Measurements from ENCODE around the gene FERMT1.

FERMT1 gene

DNA sequence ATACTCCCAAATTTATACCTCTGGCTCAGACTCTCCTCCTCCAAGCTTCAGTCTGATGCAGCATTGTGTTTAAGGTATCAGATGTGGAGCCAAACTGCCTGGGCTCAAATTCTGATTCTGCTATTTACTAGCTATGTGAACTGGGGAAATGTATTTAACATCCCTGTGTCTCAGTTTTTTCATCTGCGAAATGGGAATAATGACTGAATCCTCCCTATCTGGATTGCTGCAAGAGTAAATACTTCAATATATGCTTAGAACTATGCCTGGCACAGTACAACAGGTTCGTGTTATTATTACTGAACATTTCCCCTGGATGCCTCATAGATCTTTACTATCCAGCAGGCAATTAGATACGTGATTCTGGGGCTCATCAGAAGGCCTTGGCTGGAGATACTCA, 74.4 kb downstream of the FERMT1 start:
- Histone ChIP-seq H3K27ac (ENCODE audit: low read depth, low read length) (no peak overlapping the region), H4K20me1 (ENCODE audit: low read depth, low read length) (no peaks in the 10 kb centered on the region), H3K79me2 (ENCODE audit: insufficient read depth, low read length) (no peaks in the 10 kb centered on the region), H3K9me2 (replicated peaks; ENCODE audit: insufficient read depth, low read length) (no peaks in the 10 kb centered on the region), H3K27me3 (ENCODE audit: low read length) (no peaks in the 10 kb centered on the region), H3K9me3 (ENCODE audit: insufficient read depth, low read length) (no peaks in the 10 kb centered on the region), H3K9ac (ENCODE audit: low read length) (no peak overlapping the region), H3K36me3 (ENCODE audit: low read length) (no peaks in the 10 kb centered on the region), H3K4me2 (ENCODE audit: low read depth, low read length, poor library complexity, severe bottlenecking) (no peak overlapping the region), H3K4me3 (ENCODE audit: insufficient read depth, low read length, poor library complexity, severe bottlenecking) (no peak overlapping the region), H3F3A (ENCODE audit: insufficient read depth) (no peaks in the 10 kb centered on the region), H2AFZ (ENCODE audit: low read depth, low read length, severe bottlenecking) (no peak overlapping the region)
- TF ChIP-seq, protein P1, sequence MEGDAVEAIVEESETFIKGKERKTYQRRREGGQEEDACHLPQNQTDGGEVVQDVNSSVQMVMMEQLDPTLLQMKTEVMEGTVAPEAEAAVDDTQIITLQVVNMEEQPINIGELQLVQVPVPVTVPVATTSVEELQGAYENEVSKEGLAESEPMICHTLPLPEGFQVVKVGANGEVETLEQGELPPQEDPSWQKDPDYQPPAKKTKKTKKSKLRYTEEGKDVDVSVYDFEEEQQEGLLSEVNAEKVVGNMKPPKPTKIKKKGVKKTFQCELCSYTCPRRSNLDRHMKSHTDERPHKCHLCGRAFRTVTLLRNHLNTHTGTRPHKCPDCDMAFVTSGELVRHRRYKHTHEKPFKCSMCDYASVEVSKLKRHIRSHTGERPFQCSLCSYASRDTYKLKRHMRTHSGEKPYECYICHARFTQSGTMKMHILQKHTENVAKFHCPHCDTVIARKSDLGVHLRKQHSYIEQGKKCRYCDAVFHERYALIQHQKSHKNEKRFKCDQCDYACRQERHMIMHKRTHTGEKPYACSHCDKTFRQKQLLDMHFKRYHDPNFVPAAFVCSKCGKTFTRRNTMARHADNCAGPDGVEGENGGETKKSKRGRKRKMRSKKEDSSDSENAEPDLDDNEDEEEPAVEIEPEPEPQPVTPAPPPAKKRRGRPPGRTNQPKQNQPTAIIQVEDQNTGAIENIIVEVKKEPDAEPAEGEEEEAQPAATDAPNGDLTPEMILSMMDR (IDR thresholded peaks at IDR 0.05; ENCODE audit: insufficient read depth, low read length, poor library complexity, severe bottlenecking), result no peak
- no peak for TF ChIP-seq EZH2phosphoT487 (conservative IDR thresholded peaks at IDR 0.05; ENCODE audit: low read length)

DNA sequence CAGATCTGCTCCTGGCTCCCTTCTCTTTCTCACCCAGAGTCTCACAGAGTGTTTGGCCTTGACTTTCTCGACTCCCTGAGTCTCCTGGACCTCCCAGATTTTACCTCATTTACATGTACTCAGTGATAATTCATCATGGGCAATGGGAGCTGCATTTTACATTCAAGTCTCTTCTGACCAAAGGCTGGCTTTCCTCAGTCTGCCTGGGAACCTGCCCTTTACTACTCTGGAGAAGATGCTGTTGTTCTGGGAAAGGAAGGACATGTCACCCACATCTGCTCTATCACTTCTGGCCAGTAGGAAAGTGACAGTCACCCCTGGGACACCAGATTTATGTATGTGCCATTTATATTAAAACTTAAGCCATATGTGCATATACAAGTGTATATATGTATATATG, 76.4 kb downstream of the FERMT1 start:
- Histone ChIP-seq H3K79me2 (ENCODE audit: insufficient read depth, low read length) (no peaks in the 10 kb centered on the region), H3F3A (ENCODE audit: insufficient read depth) (no peaks in the 10 kb centered on the region), H3K36me3 (ENCODE audit: low read length) (no peaks in the 10 kb centered on the region), H3K27ac (ENCODE audit: low read depth, low read length) (no peak overlapping the region), H2AFZ (ENCODE audit: low read depth, low read length, severe bottlenecking) (no peak overlapping the region), H3K4me3 (ENCODE audit: insufficient read depth, low read length, poor library complexity, severe bottlenecking) (no peak overlapping the region), H3K4me2 (ENCODE audit: low read depth, low read length, poor library complexity, severe bottlenecking) (no peak overlapping the region), H3K27me3 (ENCODE audit: low read length) (no peaks in the 10 kb centered on the region), H3K9ac (ENCODE audit: low read length) (no peak overlapping the region), H4K20me1 (ENCODE audit: low read depth, low read length) (no peaks in the 10 kb centered on the region), H3K9me3 (ENCODE audit: insufficient read depth, low read length) (no peaks in the 10 kb centered on the region), H3K9me2 (replicated peaks; ENCODE audit: insufficient read depth, low read length) (no peaks in the 10 kb centered on the region)
- no peak for TF ChIP-seq EZH2phosphoT487 (conservative IDR thresholded peaks at IDR 0.05; ENCODE audit: low read length)
- TF ChIP-seq, protein P1 (IDR thresholded peaks at IDR 0.05; ENCODE audit: insufficient read depth, low read length, poor library complexity, severe bottlenecking), result no peak

DNA sequence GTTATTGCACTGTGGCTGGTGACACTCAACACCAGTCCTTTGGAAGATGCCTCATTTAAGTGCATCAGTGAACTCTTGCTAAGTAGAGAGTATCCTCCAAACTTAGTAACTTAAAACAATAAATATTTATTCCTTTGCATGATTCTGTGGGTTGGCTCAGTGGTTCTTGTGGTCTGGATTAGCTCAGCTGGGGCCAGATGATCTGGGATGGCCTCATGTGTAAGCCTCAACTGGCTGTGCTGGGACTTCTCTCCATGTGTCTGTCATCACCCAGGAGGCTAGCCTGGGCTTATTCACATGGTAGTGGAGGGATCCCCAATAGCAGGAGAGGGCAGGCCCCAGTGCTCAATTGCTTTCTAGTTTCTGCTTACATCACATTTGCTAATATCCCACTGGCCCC, 77.3 kb downstream of the FERMT1 start:
- Histone ChIP-seq H3K4me3 (ENCODE audit: insufficient read depth, low read length, poor library complexity, severe bottlenecking) (no peak overlapping the region), H3K9me2 (replicated peaks; ENCODE audit: insufficient read depth, low read length) (no peaks in the 10 kb centered on the region), H3K79me2 (ENCODE audit: insufficient read depth, low read length) (no peaks in the 10 kb centered on the region), H3K27me3 (ENCODE audit: low read length) (no peaks in the 10 kb centered on the region), H3F3A (ENCODE audit: insufficient read depth) (no peaks in the 10 kb centered on the region), H4K20me1 (ENCODE audit: low read depth, low read length) (no peaks in the 10 kb centered on the region), H3K36me3 (ENCODE audit: low read length) (no peaks in the 10 kb centered on the region), H3K27ac (ENCODE audit: low read depth, low read length) (no peak overlapping the region), H2AFZ (ENCODE audit: low read depth, low read length, severe bottlenecking) (no peak overlapping the region), H3K4me2 (ENCODE audit: low read depth, low read length, poor library complexity, severe bottlenecking) (no peak overlapping the region), H3K9me3 (ENCODE audit: insufficient read depth, low read length) (no peaks in the 10 kb centered on the region), H3K9ac (ENCODE audit: low read length) (no peak overlapping the region)
- no peak for TF ChIP-seq EZH2phosphoT487 (conservative IDR thresholded peaks at IDR 0.05; ENCODE audit: low read length)
- TF ChIP-seq, protein P1 (IDR thresholded peaks at IDR 0.05; ENCODE audit: insufficient read depth, low read length, poor library complexity, severe bottlenecking), result no peak
